SU-DHL-6 (cell line): ENCODE data around the gene AGAP1.

Experiments used
- H2AFZ ChIP-seq: fragments of 200-600 bp; sonication (generic); 2 replicates; pipeline ENCODE4 v1.6.1; 2014; ENCODE audit warnings: low read depth, mild to moderate bottlenecking, moderate library complexity, mixed read lengths, antibody characterized with exemption, low read length; ENCODE audit not compliant: severe bottlenecking
- H3F3A ChIP-seq: fragments of 200-600 bp; shearing (Covaris generic); 2 replicates; pipeline ENCODE4 v1.6.0; 2016; ENCODE audit warnings: antibody characterized with exemption, mild to moderate bottlenecking; ENCODE audit not compliant: insufficient read depth
- H3K27ac ChIP-seq: fragments of 200-600 bp; sonication (generic); 2 replicates; pipeline ENCODE4 v1.5.1; 2016; ENCODE audit warnings: low read depth, mild to moderate bottlenecking, low read length, moderate library complexity, mixed read lengths
- H3K27me3 ChIP-seq: fragments of 200-600 bp; sonication (generic), shearing (Covaris generic); 2 replicates; pipeline ENCODE4 v1.6.0; 2014; ENCODE audit warnings: mild to moderate bottlenecking, low read length
- H3K36me3 ChIP-seq: fragments of 200-600 bp; sonication (generic); 2 replicates; pipeline ENCODE4 v1.6.1; 2014; ENCODE audit warnings: mild to moderate bottlenecking, low read length, mixed read lengths
- H3K4me2 ChIP-seq: fragments of 300-600, 200-600 bp; shearing (Covaris generic), sonication (generic); 2 replicates; pipeline ENCODE4 v1.6.0; 2014; ENCODE audit warnings: low read length, low read depth, mild to moderate bottlenecking; ENCODE audit not compliant: poor library complexity, severe bottlenecking
- H3K4me3 ChIP-seq: fragments of 200-600 bp; sonication (generic); 2 replicates; pipeline ENCODE4 v1.5.1; 2014; ENCODE audit warnings: antibody characterized with exemption, low read length, mild to moderate bottlenecking, mixed read lengths; ENCODE audit not compliant: insufficient read depth, poor library complexity, severe bottlenecking
- H3K79me2 ChIP-seq: fragments of 200-600 bp; sonication (generic); 2 replicates; pipeline ENCODE4 v1.6.1; 2014; ENCODE audit warnings: mild to moderate bottlenecking, low read length, moderate library complexity; ENCODE audit not compliant: insufficient read depth
- H3K9ac ChIP-seq: fragments of 200-600 bp; sonication (generic); 2 replicates; pipeline ENCODE4 v1.7.0; 2014; ENCODE audit warnings: mild to moderate bottlenecking, low read length
- H3K9me2 ChIP-seq: fragments of 200-600 bp; sonication (generic); replicated peaks from 2 replicates; pipeline ENCODE4 v1.6.1; 2014; ENCODE audit warnings: low read length; ENCODE audit not compliant: insufficient read depth
- H3K9me3 ChIP-seq: fragments of 200-600 bp; sonication (generic); 2 replicates; pipeline ENCODE4 v1.6.1; 2014; ENCODE audit warnings: low read length, mixed read lengths; ENCODE audit not compliant: insufficient read depth
- H4K20me1 ChIP-seq: fragments of 200-600 bp; sonication (generic); 2 replicates; pipeline ENCODE4 v1.6.1; 2014; ENCODE audit warnings: low read depth, mild to moderate bottlenecking, antibody characterized with exemption, low read length, moderate library complexity, mixed read lengths
- EZH2phosphoT487 ChIP-seq: fragments of 200-600 bp; sonication (generic), shearing (Covaris generic); conservative IDR thresholded peaks from 2 replicates; pipeline ENCODE4 v1.6.1; 2018; ENCODE audit warnings: mild to moderate bottlenecking, antibody characterized with exemption, low read length, moderate library complexity, mixed read lengths
- TF ChIP-seq, protein P1 (sequence below): fragments of 200-600 bp; sonication (generic); IDR thresholded peaks from one replicate; pipeline ENCODE4 v1.5.1; 2017; ENCODE audit warnings: antibody characterized with exemption, mild to moderate bottlenecking, low read length, moderate library complexity; ENCODE audit not compliant: insufficient read depth, poor library complexity, severe bottlenecking

AGAP1 gene

GRCh38 chr2:236001854-236002253 lies 508.0 kb downstream of the AGAP1 start:
- no peaks in the 10 kb centered on the region for H3K9me3 ChIP-seq
- H3K79me2 ChIP-seq: no peaks in the 10 kb centered on the region
- no peaks in the 10 kb centered on the region for H4K20me1 ChIP-seq
- no peak overlapping the region for H3K27ac ChIP-seq
- no peak overlapping the region for H3K4me3 ChIP-seq
- H3K9ac ChIP-seq: no peak overlapping the region
- TF ChIP-seq, protein P1, sequence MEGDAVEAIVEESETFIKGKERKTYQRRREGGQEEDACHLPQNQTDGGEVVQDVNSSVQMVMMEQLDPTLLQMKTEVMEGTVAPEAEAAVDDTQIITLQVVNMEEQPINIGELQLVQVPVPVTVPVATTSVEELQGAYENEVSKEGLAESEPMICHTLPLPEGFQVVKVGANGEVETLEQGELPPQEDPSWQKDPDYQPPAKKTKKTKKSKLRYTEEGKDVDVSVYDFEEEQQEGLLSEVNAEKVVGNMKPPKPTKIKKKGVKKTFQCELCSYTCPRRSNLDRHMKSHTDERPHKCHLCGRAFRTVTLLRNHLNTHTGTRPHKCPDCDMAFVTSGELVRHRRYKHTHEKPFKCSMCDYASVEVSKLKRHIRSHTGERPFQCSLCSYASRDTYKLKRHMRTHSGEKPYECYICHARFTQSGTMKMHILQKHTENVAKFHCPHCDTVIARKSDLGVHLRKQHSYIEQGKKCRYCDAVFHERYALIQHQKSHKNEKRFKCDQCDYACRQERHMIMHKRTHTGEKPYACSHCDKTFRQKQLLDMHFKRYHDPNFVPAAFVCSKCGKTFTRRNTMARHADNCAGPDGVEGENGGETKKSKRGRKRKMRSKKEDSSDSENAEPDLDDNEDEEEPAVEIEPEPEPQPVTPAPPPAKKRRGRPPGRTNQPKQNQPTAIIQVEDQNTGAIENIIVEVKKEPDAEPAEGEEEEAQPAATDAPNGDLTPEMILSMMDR: no peak
- H2AFZ ChIP-seq: no peak overlapping the region
- no peaks in the 10 kb centered on the region for H3F3A ChIP-seq
- H3K36me3 ChIP-seq: no peaks in the 10 kb centered on the region
- no peak overlapping the region for H3K4me2 ChIP-seq
- H3K9me2 ChIP-seq: no peaks in the 10 kb centered on the region
- H3K27me3 ChIP-seq: no peaks in the 10 kb centered on the region

DNA sequence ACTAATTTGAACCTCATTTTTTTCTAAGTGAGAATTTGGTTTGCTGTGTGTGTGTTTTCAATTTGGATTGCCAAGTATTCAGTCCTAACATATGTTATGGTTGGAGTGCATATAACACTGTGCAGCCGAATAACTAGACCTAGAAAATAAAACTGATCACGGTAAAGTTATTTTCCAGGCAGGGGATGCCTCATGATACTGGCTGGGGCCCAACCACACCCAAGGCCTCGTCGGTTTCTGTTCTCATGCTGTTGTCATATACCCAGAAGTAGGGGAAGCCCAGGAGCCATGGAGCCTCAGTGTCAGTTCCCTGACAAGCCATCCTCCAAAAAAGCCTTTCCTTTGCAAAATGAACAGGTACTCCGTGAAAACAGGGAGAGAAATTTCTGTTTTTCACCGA lies 514.2 kb downstream of the AGAP1 start:
- no peaks in the 10 kb centered on the region for H3K27me3 ChIP-seq
- H2AFZ ChIP-seq: no peak overlapping the region
- H3K36me3 ChIP-seq: no peaks in the 10 kb centered on the region
- no peak overlapping the region for H3K27ac ChIP-seq
- no peak overlapping the region for H3K9ac ChIP-seq
- H3F3A ChIP-seq: no peaks in the 10 kb centered on the region
- no peaks in the 10 kb centered on the region for H4K20me1 ChIP-seq
- no peaks in the 10 kb centered on the region for H3K79me2 ChIP-seq
- H3K4me3 ChIP-seq: no peak overlapping the region
- H3K4me2 ChIP-seq: no peak overlapping the region
- H3K9me2 ChIP-seq: no peaks in the 10 kb centered on the region
- TF ChIP-seq, protein P1: no peak
- TF ChIP-seq EZH2phosphoT487: no peak
- H3K9me3 ChIP-seq: no peaks in the 10 kb centered on the region

DNA sequence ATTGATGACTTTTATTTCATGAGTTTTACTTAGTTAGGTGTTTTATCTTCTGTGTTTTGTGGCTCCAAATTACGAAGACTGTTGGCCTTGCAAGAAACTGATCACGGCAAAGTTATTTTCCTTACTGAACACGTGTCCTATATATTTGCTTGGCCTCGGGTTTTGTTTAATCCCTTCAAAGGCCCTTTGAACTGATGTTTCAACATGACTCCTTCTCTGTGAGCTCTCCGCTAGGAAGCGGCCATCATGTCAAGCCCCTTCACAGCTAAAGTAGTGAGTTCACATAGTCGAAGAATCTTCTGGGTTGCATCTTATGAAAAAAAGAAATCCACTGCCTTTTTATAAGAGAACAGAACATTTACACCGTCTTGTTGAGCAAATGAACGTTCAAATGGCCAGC lies 515.0 kb downstream of the AGAP1 start:
- H2AFZ ChIP-seq: no peak overlapping the region
- H3K9me2 ChIP-seq: no peaks in the 10 kb centered on the region
- H3K79me2 ChIP-seq: no peaks in the 10 kb centered on the region
- H3K9ac ChIP-seq: no peak overlapping the region
- H3K36me3 ChIP-seq: no peaks in the 10 kb centered on the region
- H3K9me3 ChIP-seq: no peaks in the 10 kb centered on the region
- H3K27me3 ChIP-seq: no peaks in the 10 kb centered on the region
- TF ChIP-seq, protein P1: no peak
- no peak for TF ChIP-seq EZH2phosphoT487
- H3F3A ChIP-seq: no peaks in the 10 kb centered on the region
- H3K27ac ChIP-seq: no peak overlapping the region
- no peaks in the 10 kb centered on the region for H4K20me1 ChIP-seq
- H3K4me2 ChIP-seq: no peak overlapping the region
- H3K4me3 ChIP-seq: no peak overlapping the region
